CD4-positive, alpha-beta T cell treated with Interferon alpha-2 for 1 hour (primary cell): ENCODE data around the gene NME7.
"Not testable (repeated sequence)": the region's sequence is repeated elsewhere in the genome, so short reads cannot be mapped to it uniquely, and the experiment has no call there.

Experiments used
- DNase-seq, 2 donors: peaks; one replicate each; pipeline ENCODE4 v3.0.0-alpha.2; 2020 to 2022

NME7 gene

GRCh38 chr1:169148472-169149252 lies 218.9 kb downstream of the NME7 start:
- DNase-seq: no peak

- no peak for DNase-seq
These were observed 220.9 kb downstream of the NME7 start for GRCh38 chr1:169146576-169147214.

DNA sequence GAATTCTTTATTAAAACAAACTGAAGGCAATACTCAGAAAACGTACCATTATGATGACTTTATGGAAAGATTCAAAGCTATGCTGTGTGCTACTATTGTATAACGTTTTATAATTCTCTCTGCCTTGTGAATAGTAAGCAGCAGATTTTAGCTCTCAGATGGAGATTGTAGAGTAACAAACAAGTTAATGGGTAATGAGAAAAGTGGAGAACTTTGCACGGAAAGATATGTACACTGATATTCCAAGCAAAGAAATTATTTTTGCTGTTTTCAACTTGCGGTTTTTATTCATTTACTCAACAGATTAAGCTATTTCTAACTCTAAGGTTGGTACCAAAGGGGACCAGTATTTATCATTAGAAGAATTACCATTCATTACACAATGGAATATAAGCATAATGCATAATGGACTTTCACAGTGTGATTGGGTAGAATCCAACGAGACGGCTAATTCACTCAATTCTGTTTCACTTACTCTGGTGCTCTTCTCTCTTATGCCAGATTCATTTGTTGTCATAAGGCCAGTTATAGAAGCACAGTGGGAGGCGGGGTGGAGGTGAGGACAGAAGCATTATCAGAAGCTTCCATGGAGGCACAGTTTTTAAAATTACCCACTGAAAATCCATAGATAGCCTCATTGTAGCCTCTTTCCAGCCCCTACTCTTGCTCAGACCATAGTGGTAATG lies 222.5 kb downstream of the NME7 start:
- no peak for DNase-seq

- no peak for DNase-seq
These were observed 223.6 kb downstream of the NME7 start for GRCh38 chr1:169143984-169144383.

DNA sequence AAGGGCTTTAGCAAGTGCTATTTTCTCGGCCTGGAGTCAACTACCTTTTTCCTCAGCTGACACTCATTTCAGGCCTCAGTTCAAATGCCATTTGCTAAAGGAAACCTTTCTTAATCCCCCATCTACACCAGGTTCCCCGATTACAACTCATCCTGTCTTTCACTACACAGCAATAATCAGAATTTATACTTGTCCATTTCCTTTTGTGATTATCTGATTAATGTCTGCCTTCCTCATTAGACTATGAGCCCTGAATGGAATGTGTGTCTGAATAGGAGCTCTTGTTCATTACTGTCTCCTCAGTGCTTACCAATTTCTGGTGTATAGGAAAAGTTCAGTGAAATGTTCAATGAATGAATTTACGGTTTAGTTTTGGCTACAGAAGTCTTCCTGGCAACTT lies 224.3 kb downstream of the NME7 start:
- DNase-seq: no peak

GRCh38 chr1:169142129-169142528 lies 225.5 kb downstream of the NME7 start:
- DNase-seq: no peak

- no peak for DNase-seq
These were observed 226.2 kb downstream of the NME7 start for GRCh38 chr1:169141356-169141755.

DNA sequence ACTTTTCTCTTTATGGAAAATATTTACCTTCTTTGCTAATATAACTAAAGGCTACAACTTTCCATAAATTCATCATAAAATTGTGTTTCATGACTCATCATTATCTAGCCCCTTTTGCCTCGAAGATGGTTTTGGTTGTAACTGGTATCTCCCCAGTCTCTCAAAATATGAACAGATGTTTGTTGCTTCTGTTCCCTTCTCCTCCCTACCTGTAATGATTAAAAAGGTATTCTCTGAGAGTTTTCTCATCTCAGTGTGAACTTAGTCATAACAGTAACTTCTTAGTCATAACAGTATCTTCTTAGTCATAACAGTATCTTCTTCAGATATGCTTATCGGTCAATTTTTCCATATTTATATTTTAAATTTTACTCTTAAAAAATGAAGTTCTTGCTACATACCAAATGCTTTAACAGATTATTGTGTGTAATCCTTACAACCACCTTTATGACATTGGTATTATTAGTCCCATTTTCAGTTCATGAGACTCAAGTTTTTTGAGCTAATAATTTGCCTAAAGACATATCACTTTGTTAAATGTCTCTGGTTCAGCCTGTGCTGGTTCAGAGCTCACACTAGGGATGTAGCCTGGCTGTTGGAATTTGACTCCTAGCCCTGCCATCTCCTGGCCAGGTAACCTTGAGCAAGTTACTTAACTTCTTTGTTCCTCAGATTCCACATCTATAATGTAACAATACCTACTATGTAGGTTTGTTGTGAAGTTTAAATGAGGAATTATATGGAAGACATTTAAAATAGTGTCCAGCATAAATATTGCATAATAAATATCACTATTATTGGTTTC lies 228.5 kb downstream of the NME7 start:
- DNase-seq: no peak

GRCh38 chr1:169137357-169137756 lies 230.2 kb downstream of the NME7 start:
- DNase-seq: no peak

DNA sequence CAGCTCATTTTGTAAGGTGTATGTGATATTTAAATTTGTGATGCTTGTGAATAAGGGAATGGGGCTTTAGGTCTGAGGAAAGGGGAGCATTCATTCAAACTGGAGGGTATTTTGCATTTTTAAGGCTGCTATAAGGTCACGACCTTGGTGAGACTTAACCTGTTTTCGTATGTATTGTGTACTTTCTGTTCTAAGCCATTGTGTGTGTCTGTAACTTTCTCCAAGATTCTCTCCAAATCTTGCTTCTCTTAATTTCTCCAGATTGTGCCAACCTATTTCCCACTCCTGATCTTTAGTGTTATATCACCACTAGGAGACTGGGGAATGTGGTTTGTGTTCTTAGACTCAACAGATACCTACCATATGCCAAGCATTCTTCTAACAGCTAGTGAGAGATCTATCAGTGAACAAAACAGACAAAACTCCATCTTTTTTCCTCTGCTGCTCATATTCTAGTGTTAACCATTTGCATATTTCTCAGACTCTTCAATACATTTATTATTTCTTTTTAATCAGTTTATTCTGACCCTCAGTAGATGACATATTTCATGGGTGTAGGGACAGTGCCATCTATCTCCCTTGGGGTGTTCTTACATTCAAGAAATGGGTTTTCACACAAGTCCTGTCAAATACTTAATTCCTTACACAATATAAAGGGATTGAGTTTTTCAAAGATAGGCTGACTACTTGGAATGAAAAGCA lies 233.6 kb downstream of the NME7 start:
- DNase-seq: peak in 1 of 2 donors; percentile 14

DNA sequence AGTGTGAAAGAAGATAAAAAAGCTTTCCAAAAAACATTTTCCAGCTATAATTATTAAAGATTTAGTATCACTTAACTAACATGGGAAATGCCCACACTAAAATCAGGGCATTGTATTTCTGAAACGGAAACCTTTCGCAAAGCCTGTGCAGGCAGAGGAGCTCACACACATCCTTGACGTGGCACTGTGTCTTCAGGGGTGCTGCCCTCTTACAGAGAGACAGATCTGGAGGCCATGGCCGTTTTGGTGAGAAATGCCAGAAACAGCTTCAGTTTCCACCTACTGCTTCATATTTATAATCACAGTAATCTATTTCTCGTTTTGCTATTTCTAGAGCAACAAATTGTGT lies 234.4 kb downstream of the NME7 start:
- DNase-seq: no peak

GRCh38 chr1:169132512-169133227 lies 234.9 kb downstream of the NME7 start:
- no peak for DNase-seq

- no peak for DNase-seq
These were observed 236.9 kb downstream of the NME7 start for GRCh38 chr1:169130683-169131082.

DNA sequence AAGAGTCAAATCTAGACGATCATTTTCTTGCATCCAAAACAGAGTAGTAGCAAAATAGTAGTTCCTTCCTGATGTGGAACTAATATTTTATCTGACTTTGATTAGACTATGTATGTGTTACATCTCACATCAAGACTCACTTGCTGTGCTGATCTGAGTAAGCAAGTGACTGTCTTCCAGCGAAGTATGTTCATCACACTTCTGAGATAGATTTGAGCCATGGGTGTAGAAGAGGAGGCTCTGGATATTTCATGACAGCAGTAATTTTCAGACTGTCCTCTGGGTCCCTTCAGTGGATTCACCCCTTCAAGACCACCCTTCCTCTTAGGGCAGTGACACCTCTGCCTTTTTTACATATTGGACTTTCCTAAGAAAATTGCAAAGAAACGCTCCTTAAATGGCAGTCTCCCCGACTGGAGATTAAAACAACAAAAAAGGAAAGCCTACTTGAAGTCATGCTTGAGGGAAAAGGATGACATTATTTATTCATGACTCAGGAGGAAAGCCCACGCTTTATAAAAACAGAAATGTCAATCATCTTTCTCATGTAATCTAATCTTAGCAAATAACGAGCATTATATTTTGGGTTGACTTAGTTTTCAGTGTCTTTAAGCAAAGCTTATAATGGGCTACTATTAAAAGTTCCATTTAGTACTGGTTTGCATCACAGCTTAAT lies 238.3 kb downstream of the NME7 start:
- DNase-seq: no peak

GRCh38 chr1:169128562-169128961 lies 239.0 kb downstream of the NME7 start:
- no peak for DNase-seq

GRCh38 chr1:169127305-169127704 lies 240.3 kb downstream of the NME7 start:
- DNase-seq: no peak

GRCh38 chr1:169126335-169126734 lies 241.3 kb downstream of the NME7 start:
- no peak for DNase-seq

- DNase-seq: not testable (repeated sequence)
These were observed 242.0 kb downstream of the NME7 start for GRCh38 chr1:169125597-169125996.

- no peak for DNase-seq
These were observed 243.1 kb downstream of the NME7 start for GRCh38 chr1:169124459-169124858.

DNA sequence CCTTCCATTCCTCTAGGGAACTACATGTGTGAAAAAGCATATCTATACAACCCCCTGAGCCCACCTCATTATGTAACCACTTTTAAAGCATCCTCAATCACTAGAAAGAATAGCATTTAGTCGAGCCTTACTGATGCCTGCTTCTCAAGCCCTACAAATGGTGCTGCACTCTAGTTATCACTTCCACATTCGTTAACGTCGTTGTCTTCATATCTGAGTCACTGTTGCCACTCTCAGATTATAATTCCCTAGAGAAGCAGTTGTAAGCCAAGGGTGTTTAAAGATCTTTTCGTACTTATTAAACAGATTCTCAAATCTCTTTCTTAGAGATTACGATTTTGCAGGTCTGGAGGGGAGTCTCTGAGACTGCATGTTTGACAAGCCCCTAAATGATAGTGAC lies 244.6 kb downstream of the NME7 start:
- no peak for DNase-seq
